ENCODE data around the gene PLXNA2.

DNA sequence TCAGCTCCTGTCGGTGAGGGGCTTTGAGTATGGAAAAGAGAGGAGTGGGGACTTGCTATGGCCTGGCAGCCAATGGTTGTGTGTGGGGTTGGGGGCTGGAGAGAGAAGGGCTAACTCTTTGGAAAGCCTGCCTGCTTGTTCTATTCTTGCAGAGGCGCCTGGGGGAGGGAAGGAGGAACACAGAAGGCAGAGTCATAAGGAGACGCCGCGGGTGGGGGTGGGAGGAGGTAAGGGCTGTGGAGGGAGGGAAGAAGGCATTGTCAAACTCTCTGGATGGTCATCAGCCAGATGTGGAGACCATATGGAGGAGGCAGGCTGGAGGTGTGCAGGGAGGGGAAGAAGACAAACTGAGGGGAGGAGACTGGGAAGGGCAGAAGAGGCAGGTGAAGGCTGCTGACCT, 70.0 kb downstream of the PLXNA2 start:
- TF ChIP-seq CTCF (IDR thresholded peaks at IDR 0.05) (no peak), POLR2A (IDR thresholded peaks at IDR 0.05) (no peak), POLR2AphosphoS5 (IDR thresholded peaks at IDR 0.05) (no peak)
